Measurements from ENCODE around the gene EFNB2. TPM values are rescaled to one million over a fixed set of nuclear protein-coding genes. Genes with fewer than 3 reads are reported as not detected.

EFNB2 gene
- total RNA-seq = 10 to 100 TPM; 46.1 to 52.4 TPM

- H3K4me1 ChIP-seq (replicated peaks) = no peaks in the 10 kb centered on the region
- peak within 1 kb of the TSS; percentile 80 to 81 for H3K27ac ChIP-seq
- under 1% methylated on average over 75 of the region's 102 CpGs for WGBS
- H3K27me3 ChIP-seq (replicated peaks; ENCODE audit: insufficient read depth) = no peaks in the 10 kb centered on the region
- TF ChIP-seq POLR2A (IDR thresholded peaks at IDR 0.05) (peak; percentile 93), POLR2AphosphoS5 (IDR thresholded peaks at IDR 0.05) (peak; percentile 9), CTCF (IDR thresholded peaks at IDR 0.05) (peak in 2 of 4 experiments; percentile 30 to 37)
- DNase-seq (ENCODE audit: low spot score) = peak; percentile 88
- intact Hi-C loops (cut with DNase I) = loop anchor here (10.0 kb wide), 2 partner anchors 379 to 599 kb away; no protein-coding TSS in a partner anchor
- no peaks in the 10 kb centered on the region for H3K9me3 ChIP-seq
- peak within 1 kb of the TSS; percentile 64 to 69 for H3K4me3 ChIP-seq
- no peaks in the 10 kb centered on the region for H3K36me3 ChIP-seq
Observed at GRCh38 chr13:106535552-106536243, at the start of gene EFNB2. EFNB2 (minus strand) TSS chr13:106535662; CDS start chr13:106534964, 698 bp downstream.

GRCh38 chr13:106581225-106581624 lies 45.8 kb upstream of the EFNB2 start:
- no peaks in the 10 kb centered on the region for H3K4me1 ChIP-seq (replicated peaks)
- intact Hi-C loops (cut with DNase I) = no loop called here
- 93% methylated on average over 4 of the region's 4 CpGs for WGBS
- no peaks in the 10 kb centered on the region for H3K36me3 ChIP-seq
- H3K9me3 ChIP-seq = no peaks in the 10 kb centered on the region
- TF ChIP-seq CTCF (IDR thresholded peaks at IDR 0.05) (no peak), POLR2A (IDR thresholded peaks at IDR 0.05) (no peak), POLR2AphosphoS5 (IDR thresholded peaks at IDR 0.05) (no peak)
- H3K27me3 ChIP-seq (replicated peaks; ENCODE audit: insufficient read depth) = no peaks in the 10 kb centered on the region
- no peak overlapping the region for H3K27ac ChIP-seq
- DNase-seq (ENCODE audit: low spot score) = no peak
- no peak overlapping the region for H3K4me3 ChIP-seq

- Histone ChIP-seq H3K4me1 (replicated peaks) (no peaks in the 10 kb centered on the region), H3K4me3 (no peak overlapping the region), H3K9me3 (no peaks in the 10 kb centered on the region), H3K27me3 (replicated peaks; ENCODE audit: insufficient read depth) (no peaks in the 10 kb centered on the region), H3K27ac (no peak overlapping the region), H3K36me3 (no peaks in the 10 kb centered on the region)
- TF ChIP-seq POLR2A (IDR thresholded peaks at IDR 0.05) = no peak
- TF ChIP-seq POLR2AphosphoS5 (IDR thresholded peaks at IDR 0.05) = no peak
- no peak for TF ChIP-seq CTCF (IDR thresholded peaks at IDR 0.05)
- no peak for DNase-seq (ENCODE audit: low spot score)
- intact Hi-C loops (cut with DNase I) = no loop called here
Observed at GRCh38 chr13:106575896-106576295, 40.4 kb upstream of the EFNB2 start.

DNA sequence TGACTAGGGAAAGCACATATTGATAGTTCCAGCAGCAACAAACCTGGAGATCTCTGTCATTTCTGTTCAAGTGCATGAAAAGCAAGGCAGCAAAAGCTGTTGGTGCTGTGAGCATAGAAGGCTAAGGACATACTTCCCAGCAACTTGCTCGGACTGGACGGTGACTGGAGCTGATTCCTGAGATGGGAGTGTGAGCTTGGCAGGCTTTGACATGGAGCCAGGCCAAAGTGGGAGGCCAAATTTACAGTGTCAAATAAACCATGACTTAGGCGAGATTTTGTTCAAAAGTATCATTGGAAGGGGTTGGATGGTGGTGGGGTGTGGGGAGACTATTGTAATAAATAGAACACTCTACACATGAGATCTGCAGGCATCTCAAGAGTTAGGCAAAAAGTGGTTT lies 38.4 kb upstream of the EFNB2 start:
- TF ChIP-seq CTCF (IDR thresholded peaks at IDR 0.05) (no peak), POLR2A (IDR thresholded peaks at IDR 0.05) (no peak), POLR2AphosphoS5 (IDR thresholded peaks at IDR 0.05) (no peak)
- Histone ChIP-seq H3K4me1 (replicated peaks) (no peaks in the 10 kb centered on the region), H3K27me3 (replicated peaks; ENCODE audit: insufficient read depth) (no peaks in the 10 kb centered on the region), H3K4me3 (no peak overlapping the region), H3K27ac (peak overlapping the region in 1 of 2 donors; percentile 25), H3K9me3 (no peaks in the 10 kb centered on the region), H3K36me3 (no peaks in the 10 kb centered on the region)
- no peak for DNase-seq (ENCODE audit: low spot score)
- WGBS = 10% methylated on average over 3 of the region's 3 CpGs
- intact Hi-C loops (cut with DNase I) = no loop called here

GRCh38 chr13:106573284-106573846 lies 37.9 kb upstream of the EFNB2 start:
- TF ChIP-seq CTCF (IDR thresholded peaks at IDR 0.05) (no peak), POLR2AphosphoS5 (IDR thresholded peaks at IDR 0.05) (no peak), POLR2A (IDR thresholded peaks at IDR 0.05) (no peak)
- Histone ChIP-seq H3K36me3 (no peaks in the 10 kb centered on the region), H3K4me3 (no peak overlapping the region), H3K4me1 (replicated peaks) (no peaks in the 10 kb centered on the region), H3K27ac (peak overlapping the region in 1 of 2 donors; percentile 25), H3K27me3 (replicated peaks; ENCODE audit: insufficient read depth) (no peaks in the 10 kb centered on the region), H3K9me3 (no peaks in the 10 kb centered on the region)
- intact Hi-C loops (cut with DNase I) = no loop called here
- no peak for DNase-seq (ENCODE audit: low spot score)
- 57% methylated on average over 8 of the region's 8 CpGs for WGBS
